Central memory CD4-positive, alpha-beta T cell (primary cell): Measurements from ENCODE around the gene GGA3.
"Not testable (repeated sequence)": the region's sequence is repeated elsewhere in the genome, so short reads cannot be mapped to it uniquely, and the experiment has no call there.

Source experiments
- DNase-seq: peaks from one replicate; pipeline ENCODE4 v3.0.0; 2022

The GGA3 gene

DNA sequence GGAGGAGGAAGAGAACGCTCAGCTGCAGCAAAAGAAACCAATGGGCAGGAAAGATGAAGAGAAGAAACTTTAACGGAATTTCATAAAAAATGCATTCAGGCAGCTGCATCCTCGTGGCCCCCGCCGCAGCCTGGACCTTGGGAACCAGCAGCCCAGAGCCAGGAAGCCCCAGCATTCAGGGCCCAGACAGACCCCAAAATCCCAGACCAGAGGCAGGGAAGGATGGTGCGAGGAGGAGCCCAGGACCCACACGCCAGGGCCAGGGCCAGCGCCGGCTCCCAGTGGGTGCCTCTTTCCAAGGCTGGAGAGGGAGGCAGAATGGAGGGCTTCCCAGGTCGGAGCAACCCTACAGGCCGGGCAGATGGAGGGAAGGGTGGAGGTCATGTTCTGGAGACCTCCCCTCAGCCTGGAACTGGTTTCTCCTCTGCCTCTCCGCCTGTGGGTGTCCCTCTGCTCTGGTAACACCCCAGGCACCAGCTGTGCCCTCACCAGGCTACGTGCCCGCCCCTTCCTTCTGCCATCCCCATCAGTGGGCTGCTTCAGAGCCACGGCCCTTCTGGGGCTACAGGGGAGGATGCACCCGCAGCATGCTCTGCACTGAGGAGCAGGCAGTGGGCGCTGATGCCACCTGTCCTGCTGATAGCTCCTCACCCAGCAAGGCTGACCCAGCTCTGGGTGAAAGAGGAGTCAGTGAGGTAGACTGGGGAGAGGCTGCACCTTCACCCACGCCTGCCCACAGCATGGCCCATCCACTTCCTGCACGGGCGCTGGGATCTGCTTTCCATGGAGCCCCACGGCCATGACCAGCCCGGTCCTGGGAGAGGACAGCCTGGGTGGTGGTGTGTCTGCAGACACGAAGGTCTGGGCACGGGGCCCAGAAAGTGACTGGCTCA is 10.8 kb upstream of the GGA3 start:
- no peak for DNase-seq

DNA sequence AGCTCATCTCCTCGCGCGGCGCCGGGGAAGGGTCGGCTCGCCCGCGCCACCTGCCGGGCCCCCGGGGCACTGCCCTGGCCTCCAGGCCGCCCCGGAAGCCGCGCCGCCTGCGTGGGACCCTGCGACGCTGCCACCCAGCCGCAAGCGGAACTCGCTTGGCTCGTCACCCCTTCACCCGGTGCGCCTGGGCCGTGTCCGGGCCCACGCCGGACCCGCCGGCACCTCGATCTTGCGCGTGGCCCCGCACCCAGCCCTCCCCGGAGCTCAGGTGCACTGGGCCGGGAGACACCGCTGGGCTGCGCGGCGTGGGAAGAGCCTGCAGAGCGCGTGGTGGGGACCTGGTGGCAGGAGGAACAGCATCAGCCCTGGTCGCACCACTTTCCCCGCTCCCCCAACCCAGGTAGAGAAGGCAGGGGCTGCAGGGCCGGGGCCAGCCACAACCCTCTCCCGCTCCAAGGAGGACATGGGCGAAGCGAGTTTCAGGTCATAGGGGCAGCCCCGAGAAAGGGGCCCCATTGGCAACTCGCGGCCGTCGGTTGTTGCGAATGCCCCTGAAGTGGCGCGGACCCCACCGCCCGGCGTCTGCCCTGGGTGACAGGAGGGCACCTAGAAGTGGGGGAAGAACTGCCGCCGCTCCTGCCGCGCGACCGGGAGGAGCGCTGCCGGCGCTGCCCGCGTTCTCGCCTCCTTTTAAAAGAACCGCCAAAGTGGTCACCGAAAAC is 10.0 kb upstream of the GGA3 start:
- peak; percentile 90 for DNase-seq

GRCh38 chr17:75270966-75271232 is 9.5 kb upstream of the GGA3 start, which contains the start of gene MIF4GD:
Gene MIF4GD (minus strand): TSS chr17:75271231. CDS start chr17:75270195, 1,036 bp downstream.
- DNase-seq, result no peak

- DNase-seq, result peak; percentile 40
Observed at GRCh38 chr17:75270218-75270965, 9.0 kb upstream of the GGA3 start.

GRCh38 chr17:75269844-75270217 is 8.4 kb upstream of the GGA3 start:
- no peak for DNase-seq

DNA sequence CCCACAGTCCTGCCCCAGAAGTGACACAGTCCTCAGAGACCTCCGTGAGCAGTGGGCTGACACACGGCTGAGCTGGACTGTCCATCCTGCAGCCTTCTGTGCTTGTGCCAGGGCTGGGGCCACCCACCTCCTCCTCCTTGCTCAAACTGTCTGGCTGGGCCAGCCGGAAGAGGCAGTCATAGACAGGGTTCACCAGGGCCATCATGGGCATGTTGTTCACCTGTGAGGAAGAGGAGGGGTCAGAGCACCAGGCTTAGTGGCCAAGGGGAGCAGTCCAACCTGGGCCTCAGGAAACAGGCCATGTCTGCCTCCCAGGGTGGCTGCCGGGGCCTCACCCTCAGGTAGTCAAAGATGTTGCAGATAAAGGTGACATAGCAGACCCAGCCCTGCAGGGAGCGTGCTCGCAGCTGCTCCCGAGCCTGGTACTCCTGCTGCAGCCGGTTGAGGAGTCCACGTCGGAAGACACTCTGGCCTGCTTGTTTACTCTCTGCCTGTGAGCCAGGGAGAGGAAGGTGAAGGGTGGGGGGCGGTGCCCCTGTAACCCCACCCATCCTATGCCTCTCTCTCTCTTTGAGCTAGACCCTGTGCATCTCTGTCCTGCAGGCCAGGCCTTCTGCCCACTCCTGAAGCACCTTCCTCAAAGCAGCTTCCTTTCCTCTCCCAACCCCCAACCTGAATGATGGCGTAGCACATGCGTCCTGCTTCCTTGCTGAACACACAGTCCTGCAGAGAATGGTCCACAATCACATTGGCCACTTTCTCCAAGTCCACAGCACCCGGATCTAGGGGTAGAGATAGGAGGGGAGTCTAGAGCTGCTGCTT is 6.2 kb upstream of the GGA3 start:
- DNase-seq, result no peak

- DNase-seq, result no peak
Observed at GRCh38 chr17:75267153-75267410, 5.7 kb upstream of the GGA3 start.

DNA sequence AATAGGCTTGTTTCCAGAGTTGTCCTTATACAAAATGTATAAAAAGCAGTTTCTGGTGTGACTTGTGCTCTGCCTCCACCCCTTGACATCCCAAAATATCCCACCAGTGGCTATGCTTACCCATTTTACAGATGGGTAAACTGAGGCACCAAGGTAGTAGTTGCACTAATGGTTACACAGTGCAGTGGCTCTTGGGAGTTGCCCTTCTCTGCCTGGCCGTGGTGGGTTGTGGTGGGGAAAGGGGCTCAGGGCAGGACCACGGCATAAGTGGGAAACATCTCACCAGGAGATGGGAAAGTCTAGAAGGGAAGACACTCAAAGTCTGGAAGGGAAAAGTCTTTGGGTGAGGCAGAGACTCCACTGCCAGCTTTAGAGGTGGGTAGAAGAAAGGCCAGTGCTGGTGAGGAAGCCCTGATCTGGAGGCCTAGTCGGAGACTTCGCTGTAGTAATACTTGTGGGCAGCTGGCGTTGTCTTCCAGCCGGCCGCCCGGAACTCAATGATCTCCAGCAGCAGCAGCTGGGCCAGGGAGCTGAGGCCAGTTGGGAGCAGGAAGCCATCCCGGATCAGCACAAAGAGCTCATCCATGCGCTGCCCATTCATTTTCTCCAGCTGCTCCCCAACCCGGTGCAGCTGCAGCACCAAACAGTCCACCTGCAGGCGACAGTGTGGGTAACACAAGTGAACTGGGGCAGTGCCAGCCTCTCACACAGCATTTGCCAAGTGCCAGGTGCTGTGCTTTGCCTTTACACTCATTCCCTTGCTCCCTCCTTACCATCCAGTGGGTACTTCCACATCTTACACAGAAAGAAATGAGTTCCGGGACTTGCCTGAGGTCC is 5.1 kb upstream of the GGA3 start:
- DNase-seq, result no peak

DNA sequence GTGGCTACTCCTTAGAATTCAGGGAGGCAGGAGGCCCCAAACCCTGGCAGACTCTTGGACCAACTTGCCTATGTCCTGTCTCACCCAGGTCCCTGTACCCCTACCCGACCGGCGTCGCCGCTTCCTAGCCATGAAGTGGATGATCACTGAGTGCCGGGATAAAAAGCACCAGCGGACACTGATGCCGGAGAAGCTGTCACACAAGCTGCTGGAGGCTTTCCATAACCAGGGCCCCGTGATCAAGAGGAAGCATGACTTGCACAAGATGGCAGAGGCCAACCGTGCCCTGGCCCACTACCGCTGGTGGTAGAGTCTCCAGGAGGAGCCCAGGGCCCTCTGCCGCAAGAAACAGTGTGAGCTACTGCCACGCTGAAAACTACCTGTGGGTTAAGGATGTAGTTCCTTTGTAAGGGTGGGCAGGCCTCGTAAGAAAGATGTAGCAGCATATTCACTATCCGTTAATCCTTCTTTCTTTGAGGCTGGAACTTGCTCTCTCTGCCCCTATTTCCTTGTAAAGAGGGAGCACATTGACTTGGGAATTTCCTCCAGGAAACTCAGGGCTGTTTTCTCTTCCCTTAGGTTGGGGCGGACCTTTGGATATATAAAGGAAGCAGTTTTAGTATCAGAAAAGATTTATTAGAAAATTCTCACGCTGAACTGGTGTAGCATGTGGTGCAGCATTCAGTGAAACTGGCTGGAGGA is 4.4 kb upstream of the GGA3 start:
- no peak for DNase-seq

DNA sequence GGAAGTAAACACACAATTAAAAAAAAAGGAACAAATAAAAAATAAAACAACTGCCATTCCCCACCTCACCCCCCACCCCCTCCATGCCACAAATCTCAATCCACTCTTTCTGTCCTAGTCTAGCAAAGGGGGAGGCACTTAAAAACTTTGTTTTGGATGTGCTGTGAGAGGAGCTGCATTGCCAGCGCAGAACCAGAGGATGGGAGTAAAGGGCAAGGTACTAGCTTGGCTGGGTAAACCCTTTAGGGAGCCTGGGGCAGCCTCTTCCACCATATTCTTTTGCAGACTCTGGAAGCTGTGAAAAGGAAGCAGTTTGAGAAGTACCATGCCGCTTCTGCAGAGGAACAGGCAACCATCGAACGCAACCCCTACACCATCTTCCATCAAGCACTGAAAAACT is 1.6 kb upstream of the GGA3 start:
- no peak for DNase-seq

DNA sequence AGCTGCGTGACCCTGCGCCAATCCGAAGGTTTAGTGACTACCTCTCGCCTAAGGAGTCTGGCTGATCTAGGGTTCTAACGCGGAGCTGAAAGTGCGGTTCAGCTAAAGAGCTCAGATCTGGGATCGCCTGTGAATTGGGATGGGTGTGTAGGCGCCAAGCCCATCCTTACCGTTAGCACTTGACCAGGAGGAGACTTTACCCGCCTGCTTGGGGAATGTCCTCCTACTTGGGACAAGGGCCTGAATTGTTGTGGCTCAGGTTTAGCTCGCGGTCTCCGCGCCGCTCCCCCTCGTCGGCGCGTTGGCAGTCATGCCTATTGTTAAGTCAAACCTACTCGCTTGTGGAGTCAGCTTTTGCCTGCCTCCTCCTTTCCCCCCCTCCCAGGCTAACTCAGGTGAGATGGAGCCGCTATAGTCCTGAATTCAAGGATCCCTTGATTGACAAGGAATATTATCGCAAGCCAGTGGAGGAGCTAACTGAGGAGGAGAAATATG is 753 bp upstream of the GGA3 start:
- DNase-seq, result no peak

DNA sequence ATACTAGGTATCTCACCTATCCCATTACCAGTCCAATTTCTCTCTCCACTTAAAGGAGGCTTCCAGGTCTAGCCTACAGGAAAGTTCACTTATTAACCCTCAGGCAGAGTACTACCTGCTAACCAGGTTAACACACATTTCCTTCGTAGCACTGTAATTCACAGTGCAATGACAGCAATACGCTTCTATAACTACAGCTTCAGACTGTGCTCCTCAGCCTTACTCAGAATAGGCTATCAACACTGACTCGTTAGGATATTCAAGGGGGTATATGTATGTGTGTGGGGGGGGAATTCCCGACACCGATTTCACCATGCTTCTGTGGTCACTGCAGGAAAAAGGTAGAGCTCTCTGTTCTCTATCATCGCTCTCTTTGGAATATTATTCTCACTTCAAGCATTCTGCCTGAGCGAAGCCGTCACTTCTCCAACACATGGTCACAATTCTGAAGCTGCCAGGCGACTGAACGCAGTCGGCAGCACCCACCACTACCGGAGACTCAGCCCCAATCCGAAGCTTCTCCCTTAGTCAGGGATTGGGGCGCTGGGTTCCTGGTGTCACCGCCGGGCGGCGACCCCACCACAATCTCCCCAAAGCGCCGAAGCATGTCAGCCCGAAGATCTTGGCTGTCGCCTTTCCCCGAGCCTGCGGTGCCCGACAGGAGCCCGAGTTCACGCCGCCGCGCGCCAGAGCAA is 618 bp downstream of the GGA3 start:
- no peak for DNase-seq

GRCh38 chr17:75257228-75257627 is 4.2 kb downstream of the GGA3 start:
- DNase-seq, result not testable (repeated sequence)

DNA sequence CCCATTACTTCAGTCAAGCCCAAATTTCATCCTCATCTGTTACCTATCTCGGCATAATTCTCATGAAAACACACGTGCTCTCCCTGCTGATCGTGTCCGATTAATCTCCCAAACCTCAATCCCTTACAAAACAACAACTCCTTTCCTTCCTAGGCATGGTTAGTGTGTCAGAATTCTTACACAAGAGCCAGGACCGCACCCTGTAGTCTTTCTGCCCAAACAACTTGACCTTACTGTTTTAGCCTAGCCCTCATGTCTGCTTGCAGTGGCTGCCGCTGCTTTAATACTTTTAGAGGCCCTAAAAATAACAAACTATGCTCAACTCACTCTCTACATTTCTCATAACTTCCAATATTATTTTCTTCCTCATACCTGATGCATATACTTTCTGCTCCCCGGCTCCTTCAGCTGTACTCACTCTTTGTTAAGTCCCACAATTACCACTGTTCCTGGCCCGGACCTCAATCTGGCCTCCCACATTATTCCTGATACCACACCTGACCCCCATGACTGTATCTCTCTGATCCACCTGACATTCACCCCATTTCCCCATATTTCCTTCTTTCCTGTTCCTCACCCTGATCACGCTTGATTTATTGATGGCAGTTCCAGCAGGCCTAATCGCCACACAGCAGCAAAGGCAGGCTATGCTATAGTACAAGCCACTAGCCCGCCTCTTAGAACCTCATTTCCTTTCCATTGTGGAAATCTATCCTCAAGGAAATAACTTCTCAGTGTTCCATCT is 5.3 kb downstream of the GGA3 start:
- DNase-seq, result not testable (repeated sequence)

DNA sequence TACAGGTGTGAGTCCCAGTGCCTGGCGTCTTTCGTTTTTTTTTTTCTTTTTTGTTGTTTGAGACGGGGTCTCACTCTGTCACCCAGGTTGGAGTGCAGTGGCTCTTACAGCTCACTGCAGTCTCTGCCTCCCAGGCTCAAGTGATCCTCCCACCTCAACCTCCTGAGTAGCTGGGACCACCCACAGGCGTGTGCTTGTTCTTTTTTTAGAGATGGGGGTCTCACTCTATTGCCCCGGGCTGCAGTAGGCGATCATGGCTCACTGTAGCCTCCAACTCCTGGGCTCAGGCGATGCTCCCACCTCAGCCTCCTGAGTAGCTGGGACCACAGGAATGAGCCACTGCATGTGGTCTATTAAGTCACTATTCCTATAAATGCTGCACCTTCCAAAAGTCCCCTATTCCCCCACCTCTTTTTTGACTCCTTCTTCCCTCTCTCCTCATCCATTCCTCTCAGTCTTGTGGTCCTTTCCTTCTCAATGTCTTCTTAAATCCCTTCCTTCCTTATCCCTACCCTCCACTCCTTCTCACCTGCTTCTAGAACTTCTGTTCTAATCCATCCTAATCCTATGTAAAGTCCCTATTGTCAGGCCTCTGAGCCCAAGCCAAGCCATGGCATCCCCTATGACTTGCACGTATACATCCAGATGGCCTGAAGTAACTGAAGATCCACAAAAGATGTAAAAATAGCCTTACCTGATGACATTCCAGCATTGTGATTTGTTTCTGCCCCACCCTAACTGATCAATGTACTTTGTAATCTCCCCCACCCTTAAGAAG is 9.2 kb downstream of the GGA3 start:
- DNase-seq, result no peak

DNA sequence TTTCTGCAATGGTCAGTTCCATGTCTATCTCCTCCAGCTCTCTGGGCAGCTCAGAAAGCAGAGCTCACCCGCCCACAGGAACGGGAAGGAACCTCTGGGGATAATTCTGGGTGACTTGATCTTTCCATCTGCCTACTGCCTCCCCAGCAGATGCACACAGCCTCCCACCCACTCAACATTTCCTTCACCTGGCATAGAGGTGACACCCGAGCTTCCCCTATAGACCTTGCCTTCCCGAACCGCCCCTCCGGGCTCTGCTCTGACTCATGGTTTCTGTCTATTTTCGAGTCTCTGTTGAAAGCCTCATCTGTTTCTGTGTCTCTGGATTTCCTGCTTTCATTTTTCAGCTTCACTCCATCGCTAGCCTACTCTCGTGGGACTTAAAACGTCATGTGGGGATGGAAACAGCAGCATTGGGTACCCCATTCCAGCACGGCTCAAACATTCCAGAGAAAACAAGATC is 11.4 kb downstream of the GGA3 start:
- DNase-seq, result peak; percentile 54

DNA sequence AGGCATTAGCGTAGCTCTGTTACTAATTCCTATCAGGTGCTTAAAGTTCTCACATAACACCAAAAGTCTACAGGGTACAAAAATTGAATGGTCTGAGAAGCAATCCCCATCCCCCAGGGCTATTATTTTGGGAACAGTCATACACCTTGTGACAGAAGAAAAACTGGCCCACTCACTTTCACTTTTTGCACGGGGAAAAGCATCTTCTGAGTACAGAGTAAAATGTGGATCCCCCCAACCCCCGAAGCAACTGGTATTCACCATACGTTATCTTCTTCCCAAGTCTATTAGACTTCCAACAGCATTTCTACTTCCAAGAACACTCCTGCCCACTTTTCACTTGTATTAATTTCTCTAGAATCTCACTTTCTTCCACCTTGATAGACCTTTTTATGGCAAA is 11.8 kb downstream of the GGA3 start:
- DNase-seq, result no peak

- no peak for DNase-seq
Observed at GRCh38 chr17:75246404-75246803, 15.0 kb downstream of the GGA3 start.

GRCh38 chr17:75245011-75245410 is 16.4 kb downstream of the GGA3 start:
- no peak for DNase-seq
